Measurements from ENCODE around the gene C19orf67. TPM values are rescaled to one million over a fixed set of nuclear protein-coding genes. Genes with fewer than 3 reads are reported as not detected.

Gene C19orf67
- total and polyA plus RNA-seq, 2 of the 13 experiments (the other 11 are each of a cell fraction or from before 2014, with no cell fraction given) = 0.11 to 0.32 TPM

DNA sequence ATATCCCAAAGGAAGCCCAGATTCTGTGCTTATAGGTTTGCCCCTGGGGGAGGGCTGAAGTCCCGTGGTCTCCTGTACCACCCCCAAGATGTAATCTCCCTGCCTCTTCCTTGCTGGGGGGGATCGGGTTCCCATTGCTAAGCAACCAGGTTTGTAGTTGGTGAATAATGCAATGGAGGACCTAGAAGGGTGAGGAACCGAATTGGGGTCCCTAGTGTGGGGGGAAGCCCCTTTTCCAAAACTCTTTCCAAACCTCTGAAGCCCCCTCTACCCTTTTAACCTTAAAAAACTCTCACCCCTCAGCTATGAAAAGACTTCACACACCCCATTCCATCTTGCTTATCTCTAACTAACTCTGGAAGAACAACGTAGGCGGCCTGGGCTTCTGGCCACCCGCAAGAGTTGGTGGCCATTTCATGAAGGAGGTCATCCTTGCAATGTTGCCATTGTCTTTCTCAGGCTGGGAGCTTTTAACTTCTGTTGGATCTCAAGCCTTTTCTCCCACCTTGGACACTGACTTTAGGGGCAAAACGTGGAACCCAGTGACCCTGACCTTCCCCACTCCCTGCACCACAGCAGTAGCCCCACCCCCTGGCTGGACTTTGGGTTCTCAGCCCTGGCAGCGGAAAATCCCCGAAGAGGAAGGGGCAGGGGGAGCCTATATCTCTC is 24.4 kb downstream of the C19orf67 start (continued):
- TF ChIP-seq SNAPC4 (CRISPR knock-in tag; IDR thresholded peaks at IDR 0.05) (0 out of 2 replicates have a peak, but pooled peaks have one; percentile 5), ZNF414 (CRISPR knock-in tag; IDR thresholded peaks at IDR 0.05) (0 out of 2 replicates have a peak, but pooled peaks have one; percentile 46), MXI1 (IDR thresholded peaks at IDR 0.05; ENCODE audit: borderline replicate concordance, low read depth, low read length) (peak; percentile 24; the same call in 1 of the 3 replicates), ZBTB7A (CRISPR knock-in tag; IDR thresholded peaks at IDR 0.05) (peak; percentile 48; the same call in 1 of the 2 replicates), MIXL1 (CRISPR knock-in tag; IDR thresholded peaks at IDR 0.05) (0 out of 2 replicates have a peak, but pooled peaks have one; percentile 23), ZNF280D (CRISPR knock-in tag; IDR thresholded peaks at IDR 0.05) (0 out of 2 replicates have a peak, but pooled peaks have one; percentile 48), PPARG (CRISPR knock-in tag; conservative IDR thresholded peaks at IDR 0.05) (0 out of 2 replicates have a peak, but pooled peaks have one; percentile 35), HNF4A (CRISPR knock-in tag; IDR thresholded peaks at IDR 0.05) (peak; percentile 94), ZBTB25 (CRISPR knock-in tag; IDR thresholded peaks at IDR 0.05) (peak; percentile 28; the same call in 1 of the 2 replicates), ISL2 (CRISPR knock-in tag; IDR thresholded peaks at IDR 0.05) (0 out of 2 replicates have a peak, but pooled peaks have one; percentile 20), YEATS4 (CRISPR knock-in tag; IDR thresholded peaks at IDR 0.05; ENCODE audit: borderline replicate concordance) (0 out of 2 replicates have a peak, but pooled peaks have one; percentile 44), KDM6A (CRISPR knock-in tag; IDR thresholded peaks at IDR 0.05; ENCODE audit: low read depth) (0 out of 2 replicates have a peak, but pooled peaks have one; percentile 56)
- TF ChIP-seq, protein P1, sequence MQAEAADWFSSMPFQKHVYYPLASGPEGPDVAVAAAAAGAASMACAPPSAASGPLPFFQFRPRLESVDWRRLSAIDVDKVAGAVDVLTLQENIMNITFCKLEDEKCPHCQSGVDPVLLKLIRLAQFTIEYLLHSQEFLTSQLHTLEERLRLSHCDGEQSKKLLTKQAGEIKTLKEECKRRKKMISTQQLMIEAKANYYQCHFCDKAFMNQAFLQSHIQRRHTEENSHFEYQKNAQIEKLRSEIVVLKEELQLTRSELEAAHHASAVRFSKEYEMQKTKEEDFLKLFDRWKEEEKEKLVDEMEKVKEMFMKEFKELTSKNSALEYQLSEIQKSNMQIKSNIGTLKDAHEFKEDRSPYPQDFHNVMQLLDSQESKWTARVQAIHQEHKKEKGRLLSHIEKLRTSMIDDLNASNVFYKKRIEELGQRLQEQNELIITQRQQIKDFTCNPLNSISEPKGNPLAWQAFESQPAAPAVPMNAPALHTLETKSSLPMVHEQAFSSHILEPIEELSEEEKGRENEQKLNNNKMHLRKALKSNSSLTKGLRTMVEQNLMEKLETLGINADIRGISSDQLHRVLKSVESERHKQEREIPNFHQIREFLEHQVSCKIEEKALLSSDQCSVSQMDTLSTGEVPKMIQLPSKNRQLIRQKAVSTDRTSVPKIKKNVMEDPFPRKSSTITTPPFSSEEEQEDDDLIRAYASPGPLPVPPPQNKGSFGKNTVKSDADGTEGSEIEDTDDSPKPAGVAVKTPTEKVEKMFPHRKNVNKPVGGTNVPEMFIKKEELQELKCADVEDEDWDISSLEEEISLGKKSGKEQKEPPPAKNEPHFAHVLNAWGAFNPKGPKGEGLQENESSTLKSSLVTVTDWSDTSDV (CRISPR knock-in tag; IDR thresholded peaks at IDR 0.05) = no peak
